GM21515 (cell line): Measurements from ENCODE around the gene LAPTM4A.
A peak's percentile ranks its signal among the peaks of the same experiment; 100 is the strongest.

Source experiments
- ATAC-seq: cut with Tn5 transposase; IDR thresholded peaks from one replicate; pipeline ENCODE4 v1.9.1; 2021; ENCODE audit not compliant: unreplicated experiment

LAPTM4A gene

DNA sequence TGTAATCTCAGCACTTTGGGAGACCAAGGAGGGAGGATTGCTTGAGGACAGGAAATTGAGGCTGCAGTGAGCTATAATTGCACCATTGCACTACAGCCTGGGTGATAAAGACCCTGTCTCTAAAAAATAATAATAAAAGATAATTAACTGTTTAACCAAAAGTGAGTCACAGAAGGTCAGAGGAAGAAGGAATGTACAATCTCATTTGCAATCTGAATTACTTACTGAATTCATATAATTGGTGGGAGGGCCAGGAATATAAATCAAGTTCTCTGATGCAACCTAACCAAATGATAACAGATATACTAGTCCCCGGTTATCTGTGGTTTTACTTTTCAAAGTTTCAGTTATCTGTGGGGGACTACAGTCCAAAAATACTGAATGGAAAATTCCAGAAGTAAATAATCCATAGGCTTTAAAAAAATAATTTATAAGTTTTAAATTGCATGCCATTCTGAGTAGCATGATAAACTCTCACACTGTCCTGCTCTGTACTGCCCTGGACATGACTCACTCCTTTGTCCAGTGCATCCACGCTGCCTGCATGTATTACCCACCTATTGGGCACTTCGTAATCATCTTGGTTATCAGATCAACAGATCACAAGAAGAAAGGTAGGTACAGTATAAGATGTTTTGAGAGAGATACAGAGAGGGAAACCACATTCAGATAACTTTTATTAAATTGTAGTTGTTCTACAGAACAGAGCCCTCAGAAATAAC is 26.2 kb downstream of the LAPTM4A start:
- no peak for ATAC-seq

DNA sequence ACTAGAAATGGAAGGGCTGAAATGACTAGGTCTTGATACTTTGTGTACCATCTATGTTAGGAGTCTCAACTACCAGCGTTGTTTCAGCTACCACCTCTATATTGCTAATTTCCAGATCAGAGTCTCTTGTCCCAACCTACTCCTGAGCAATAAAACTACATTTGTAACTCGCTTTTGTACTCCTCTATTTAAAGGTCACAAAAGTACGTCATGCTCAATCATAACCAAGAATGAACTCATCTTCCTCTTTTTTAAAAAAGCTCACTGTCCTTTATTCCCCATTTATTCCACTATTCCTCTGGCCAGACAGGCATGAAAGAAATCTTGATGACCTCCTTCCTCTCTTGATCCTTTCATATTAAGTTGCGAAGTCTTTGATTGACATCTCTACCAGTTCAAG is 27.7 kb downstream of the LAPTM4A start:
- ATAC-seq, result no peak

DNA sequence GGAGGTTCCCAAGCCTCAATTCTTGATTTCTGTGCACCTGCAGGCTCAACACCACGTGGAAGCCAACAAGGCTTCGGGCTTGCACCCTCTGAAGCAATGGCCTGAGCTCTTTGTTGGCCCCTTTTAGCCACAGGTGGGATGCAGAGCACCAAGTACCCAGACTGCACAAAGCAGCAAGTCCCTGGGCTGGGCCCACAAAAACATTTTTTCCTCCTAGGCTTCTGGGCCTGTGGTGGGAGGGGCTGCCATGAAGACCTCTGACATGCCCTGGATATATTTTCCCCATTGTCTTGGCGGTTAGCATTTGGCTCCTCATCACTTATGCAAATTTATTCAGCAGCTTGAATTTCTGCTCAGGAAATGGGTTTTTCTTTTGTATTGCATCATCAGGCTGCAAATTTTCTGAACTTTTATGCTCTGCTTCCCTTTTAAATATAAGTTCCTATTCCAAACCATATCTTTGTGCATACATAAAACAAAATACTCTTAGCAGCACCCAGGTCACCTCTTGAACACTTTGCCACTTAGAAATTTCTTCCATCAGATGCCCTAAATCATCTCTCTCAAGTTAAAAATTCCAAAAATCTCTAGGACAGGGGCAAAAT is 29.9 kb downstream of the LAPTM4A start:
- ATAC-seq, result no peak

DNA sequence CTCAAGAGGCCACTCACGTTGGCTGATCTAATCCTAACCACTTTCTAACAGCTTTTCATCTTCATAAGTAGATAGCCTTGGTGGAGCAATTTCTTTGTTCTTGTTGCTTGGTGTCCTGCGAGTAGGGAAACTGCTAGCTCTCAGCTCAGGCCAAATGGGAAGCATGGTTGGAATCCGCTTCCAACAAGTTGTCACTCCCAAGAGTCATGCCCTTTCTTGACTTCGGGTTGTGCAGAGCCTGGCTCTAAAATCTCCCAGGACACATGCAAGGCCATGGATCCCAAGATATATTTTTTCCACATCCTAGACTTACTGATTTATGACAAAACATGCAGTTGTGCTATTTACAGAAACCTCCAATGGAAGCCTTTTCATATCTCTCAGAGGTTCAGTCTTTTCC is 31.7 kb downstream of the LAPTM4A start:
- ATAC-seq, result no peak

DNA sequence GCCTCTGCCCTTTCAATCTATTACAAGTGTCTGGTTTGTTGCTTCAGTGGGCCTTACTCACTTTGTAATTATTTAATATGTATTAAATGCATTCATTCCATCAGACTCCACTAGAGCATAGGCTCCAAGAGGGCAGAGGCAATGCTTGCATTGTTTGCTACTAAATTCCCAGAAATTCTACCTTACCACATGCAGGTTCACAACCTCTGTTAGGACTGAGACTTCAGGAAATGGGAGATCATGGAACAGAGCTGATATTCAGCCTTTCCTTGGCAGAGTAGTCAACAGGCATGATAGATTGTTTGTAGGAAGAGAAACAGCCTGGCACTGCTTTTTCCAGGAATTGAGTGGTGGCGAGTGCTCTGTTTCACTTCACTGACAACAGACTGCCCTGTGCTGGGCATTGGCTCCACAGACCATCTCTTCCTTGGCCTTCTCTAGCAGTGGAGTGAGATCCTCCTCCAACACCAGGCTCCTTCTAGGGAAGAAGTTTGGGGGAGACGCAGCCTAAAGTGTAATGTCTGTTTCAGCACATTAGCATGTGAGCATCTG is 32.8 kb downstream of the LAPTM4A start:
- ATAC-seq, result no peak

DNA sequence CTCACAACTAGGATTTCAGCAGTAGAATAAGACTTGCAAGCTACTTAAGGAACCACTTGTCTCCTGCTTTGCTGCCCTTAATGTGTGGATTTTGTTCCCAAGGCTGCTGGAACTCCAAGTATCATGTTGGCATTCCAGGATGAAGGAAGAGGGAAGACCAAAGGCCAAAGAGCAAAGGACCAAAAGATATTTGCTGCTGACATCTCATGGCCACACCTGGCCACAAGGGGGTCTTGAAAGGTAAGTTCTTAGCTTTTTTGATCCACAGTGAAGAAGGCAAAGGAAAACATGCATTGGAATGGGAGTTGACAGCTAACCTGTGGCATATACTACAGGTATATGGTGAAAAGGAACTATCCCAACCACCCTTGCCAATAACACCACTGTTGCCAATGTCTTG is 35.1 kb downstream of the LAPTM4A start:
- ATAC-seq, result no peak

DNA sequence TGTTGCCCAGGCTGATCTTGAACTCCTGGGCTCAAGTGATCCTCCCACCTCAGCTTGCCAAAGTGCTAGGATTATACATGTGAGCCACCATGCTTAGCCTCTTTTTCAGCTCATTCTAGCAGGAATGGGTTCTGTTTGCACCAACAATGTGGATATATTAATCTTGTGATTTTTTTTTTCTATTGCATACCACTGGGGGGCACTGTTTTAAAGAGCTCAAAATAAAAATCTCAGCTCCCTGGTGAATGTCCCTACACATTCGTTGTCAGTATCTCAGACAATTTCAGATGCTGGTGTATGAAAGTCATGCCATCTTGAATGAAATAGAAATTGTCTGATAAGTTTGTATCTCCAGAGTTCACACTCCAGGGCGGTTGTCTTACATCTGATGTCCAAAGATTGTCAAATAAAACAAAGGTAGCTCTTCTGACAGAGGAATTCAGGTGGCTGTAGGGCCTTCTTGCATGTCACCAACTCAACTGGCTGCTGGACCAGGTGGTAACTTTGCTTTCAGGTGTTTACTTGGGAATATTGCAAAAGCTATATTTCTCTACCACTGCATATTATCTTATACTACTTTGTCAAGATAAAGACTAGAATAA is 35.8 kb downstream of the LAPTM4A start:
- no peak for ATAC-seq

DNA sequence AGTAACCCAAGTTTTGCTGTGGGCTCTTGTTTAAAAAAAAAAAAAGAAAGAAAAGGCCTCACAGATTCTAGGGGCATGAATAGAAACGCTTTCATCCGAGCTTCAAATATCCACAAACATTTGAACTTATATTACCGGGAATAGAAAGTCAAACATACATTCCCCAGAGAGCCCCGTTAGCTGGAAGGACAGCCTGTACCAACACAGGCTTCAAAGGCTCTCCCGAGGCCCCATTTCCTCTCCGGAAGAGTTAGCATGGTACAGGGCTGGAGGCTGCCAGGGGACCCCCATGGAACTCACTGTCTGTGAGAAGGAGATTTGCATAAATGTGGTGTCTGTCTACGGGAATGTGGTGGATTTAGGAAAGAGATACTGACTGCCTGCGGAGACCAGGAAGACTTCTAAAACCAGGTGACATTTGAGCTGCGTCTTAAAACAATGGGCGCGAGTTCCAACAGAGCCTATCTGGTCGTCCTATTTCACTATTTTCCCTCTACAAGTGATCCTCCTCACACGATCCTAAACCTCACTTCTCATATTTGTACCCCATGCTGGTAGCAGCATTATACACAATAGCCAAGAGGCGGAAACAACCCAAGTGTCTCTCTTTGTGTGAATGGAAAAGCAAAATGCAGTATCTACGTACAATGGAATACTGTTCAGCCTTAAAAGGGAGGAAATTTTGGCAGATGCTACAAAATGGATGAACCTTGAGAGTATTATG is 38.1 kb downstream of the LAPTM4A start:
- ATAC-seq, result no peak

DNA sequence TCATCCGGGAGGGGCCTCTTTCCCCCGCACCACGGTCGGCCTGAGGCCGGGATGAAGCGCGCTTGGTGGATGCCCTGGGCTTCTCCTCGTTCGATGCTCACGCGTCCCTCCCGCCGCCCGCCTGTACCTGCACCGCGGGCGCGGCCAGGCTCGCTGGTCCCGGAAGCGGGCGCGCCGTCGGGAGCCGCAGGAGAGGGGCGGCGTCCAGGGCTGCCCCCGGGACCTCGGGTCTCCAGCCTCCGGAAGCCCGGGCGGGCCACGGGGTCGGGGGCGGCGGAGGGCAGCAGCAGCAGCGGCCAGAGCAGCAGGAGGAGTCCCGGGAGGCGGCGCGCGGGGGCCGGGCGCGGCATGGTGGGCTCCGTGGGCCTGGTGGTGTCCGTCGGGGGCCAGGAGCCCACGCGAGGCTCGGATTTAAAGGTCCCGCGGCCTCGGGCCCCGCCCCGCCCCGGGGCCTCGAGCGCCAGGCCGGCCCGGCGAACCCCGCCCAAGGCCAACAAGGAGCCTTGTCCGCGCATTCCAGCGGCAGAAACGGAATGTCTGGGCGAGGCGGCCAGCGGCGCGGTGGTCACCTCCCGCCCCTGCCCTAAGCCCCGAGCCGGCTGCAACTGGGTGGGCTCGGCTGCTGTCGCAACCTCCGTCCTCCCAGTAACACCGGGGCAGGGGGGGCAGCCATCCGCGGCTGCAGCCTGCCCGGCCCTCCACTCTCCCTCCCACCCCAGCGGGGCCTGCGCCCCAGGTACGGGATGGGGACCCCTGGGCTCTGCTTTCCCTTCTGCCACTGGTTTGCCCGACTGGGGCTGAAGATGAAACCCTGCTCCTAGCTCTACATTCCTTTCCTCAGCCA is 38.9 kb downstream of the LAPTM4A start, which contains the start of gene MATN3:
MATN3 (minus strand) TSS at position 387 of the 844 bp plus-strand sequence; CDS start at position 350, 37 bp downstream.
- ATAC-seq, result no peak

DNA sequence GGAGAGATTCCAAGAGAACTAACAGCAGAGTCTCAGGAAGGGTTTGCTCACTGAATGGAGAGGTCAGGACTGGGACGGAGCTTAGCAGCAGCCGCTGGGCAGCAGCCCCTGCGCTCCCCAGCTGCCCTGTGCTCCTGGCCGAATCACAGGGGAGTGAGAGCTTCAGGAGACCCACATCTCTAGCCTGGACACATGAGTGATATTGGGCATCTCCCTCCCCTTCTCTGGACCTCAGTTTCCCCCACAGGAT is 39.5 kb downstream of the LAPTM4A start:
- ATAC-seq, result no peak

DNA sequence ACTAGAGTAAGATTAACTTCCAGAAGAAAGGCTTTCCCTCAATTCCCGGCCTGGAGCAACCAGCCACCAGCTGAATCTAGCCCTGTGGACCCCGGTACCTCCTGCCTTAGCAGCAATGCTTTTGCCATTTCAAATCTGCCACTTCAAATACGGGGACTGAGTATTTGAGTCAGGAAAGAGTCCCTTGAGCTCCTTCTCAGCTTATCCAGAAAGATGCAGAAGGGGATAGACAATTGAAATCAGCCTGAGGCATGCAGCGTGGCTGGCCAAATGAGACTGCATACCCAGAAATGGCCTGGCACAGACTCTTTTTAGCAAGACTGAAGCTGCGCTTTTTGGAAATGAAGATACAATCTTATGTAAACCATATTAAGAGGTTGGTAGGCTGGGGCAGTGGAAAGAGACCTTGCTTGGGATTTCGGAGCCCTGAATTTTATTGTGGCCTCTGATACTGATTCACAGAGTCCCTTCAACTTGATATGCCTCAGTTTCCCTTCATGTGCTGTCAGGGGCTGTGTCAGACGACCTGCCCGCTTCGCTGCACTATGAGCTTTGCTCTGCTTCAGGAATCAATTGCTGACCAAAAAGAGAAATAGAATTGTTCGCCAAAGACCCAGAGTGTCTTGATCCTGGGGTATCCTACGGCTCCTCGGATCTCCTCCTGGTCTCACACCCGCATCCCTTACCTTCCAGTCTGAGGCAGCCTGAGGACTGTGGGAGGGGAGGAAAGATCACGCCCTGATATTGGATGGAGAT is 40.0 kb downstream of the LAPTM4A start:
- no peak for ATAC-seq

DNA sequence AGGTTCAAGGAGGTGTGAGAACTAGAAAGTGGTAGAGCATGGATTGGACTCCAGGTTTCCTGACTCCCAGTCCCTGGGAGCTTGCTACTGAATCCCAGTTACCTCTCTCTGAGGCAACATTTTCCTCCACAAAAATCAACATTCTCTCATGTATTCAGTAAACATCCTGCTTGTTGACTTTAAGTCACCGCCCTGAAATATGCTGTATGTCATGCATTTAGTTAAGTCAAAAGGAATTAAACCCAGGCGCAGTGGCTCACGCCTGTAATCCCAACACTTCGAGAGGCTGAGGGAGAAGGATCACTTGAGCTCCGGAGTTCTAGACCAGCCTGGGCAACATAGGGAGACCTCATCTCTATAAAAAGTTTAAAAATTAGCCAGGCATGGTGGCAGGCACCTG is 42.7 kb downstream of the LAPTM4A start:
- no peak for ATAC-seq

DNA sequence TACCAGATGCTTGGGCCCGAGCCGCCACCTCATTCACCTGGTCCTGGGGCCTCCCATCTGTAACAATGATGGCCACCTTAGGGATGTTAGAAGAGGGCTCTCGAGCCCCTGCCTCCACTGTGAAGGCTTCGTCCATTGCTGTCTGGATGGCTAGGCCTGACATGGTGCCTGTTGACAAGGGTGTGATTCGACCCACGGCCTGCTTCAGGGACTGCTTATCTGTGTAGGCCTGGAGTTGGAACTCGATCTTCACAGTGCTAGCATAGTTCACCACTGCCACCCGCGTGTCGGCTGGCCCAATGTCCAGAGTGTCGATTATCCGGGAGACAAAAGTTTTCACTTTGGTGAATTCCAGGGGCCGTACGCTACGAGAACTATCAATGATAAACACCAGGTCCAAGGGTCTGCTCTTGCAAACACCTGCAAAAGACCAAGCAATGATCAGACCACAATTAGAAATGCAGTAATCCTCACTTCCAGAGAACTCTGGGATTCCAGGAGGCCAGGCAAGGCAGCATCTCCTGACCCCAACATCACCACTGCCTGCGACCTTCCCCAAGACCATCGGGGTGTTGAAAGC is 45.4 kb downstream of the LAPTM4A start:
- no peak for ATAC-seq

DNA sequence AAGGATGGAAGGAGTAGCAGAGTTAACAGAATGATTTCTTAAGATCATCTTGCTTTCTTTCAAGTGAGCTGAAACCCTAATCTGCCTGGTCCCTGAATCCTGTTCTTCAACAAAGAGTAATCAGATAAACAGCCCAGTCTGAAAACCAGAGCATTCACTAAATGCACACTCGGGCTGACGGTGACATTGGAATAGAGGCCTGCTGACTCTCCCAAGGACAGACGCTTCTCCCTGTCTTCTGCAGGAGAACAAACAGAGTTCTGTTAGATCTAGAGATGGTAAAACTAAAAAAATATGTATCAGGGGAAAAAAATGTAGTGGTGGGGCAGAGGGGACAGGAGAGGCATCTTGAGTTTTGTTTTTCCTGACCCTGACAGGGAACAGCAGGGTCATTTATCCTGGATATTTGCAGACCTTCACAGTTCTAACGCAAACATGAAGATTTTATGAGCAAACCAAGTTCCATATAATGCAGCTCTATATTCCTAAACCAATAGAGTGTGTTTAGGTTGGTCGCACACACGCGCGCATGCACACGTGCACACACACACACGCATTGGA is 46.3 kb downstream of the LAPTM4A start:
- ATAC-seq, result no peak

DNA sequence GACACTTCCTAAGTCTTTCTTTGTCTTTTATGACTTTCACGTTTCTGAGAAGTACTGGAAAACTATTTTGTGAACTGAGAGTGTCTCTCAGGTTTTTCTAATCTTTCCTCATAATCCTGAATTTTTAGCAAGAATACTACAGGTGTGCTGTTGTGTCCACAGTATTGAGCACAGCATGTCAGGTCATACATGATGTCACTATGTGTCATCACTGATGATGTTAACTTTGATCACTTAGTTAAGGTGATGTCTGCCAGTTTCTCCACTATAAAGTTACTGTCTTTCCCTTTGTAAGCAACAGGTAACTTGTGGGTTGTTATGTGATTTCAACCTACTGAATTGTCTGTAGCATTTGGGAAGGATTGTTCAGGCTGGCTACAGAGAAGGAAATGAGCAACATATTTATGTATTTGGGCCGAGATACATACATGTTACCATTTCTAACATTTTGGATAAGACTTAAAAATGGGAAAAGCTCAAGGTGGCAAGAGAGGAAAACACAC is 50.0 kb downstream of the LAPTM4A start:
- no peak for ATAC-seq

DNA sequence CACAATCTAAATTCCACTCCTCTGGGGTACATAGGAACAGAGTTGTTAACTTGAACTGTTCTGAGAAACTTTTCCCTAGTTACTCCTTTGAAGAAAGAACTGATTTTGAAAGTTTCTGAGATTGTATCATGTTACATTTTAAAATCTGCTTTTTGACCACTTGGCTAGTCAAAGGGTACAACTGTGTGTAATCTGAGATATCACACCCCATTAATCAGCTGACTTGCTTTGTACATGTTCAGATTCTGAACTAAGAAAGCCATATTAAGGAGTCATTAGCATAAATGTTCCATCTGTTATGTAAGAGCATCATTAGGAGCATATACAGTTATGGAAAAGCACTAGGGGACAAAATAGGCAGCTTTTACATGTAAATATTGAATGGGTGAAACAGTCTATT is 57.7 kb downstream of the LAPTM4A start:
- ATAC-seq, result no peak

DNA sequence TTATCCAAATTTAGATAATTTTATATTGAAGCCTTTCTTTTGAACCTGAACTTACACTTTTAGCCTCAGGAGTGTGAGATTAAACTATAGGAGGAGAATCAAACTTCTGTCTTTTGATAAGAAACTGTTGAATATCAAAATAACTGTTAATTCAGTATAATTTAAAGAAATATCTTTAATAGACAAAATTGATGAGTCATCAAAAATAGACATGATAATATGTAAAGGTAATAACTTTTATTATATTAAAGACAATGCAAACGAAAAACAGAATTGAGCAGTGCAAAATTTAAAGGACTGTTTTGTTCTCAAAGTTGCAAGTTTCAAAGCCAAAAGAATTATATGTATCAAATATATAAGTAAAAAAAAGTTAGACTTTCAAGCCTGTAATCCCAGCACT is 59.5 kb downstream of the LAPTM4A start:
- ATAC-seq, result no peak

DNA sequence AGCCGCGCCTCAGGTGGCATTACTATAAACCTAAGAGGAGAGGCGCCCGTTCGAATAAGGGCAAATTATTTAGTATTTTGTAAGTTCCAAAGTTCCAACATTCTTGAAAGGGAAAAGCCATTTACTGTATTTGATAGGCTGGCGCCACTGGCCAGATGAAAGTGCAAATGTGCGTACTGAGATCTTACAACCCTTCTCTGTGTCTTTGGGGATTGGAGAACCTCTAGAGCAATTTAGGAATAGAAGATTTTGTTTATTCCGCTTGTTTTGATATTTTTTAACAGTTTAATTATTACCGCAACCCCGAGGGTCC is 61.1 kb downstream of the LAPTM4A start:
- no peak for ATAC-seq

DNA sequence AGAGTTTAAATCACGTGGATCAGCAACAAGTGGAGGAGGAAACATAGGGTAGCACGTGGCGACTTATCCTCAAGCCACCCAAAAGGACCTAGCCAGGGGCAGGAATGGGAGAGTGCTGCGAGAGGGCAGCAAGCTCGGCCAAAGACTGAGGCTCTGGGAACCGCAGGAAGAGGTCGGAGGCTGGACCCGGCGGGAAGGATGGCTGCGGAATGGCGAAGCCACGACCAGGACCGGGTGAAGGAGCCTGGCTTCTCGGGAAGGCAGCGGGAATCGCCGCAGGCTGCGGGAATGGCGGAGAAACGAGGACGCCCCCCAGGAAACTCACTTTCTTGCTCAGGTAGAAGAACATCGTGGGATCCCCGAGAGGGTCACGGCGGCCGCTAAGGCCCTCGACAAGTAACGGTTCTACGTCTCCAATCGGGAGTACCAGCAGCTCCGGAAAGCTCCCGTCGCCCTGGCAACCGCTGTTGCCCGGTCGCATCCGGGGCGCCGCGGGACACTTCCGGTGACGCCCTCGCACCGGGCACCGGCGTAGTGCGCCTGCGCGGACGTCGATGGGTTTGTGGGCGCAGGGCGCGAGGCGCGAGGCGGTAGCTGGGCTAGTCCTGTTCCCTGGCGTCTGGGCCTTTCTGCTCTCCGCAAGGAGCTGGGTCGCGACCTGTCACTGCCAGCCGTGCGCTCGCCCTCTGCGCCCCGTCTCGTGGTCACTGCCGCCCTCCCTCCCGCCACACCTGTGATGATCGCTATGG is 61.6 kb downstream of the LAPTM4A start, which contains the start of gene WDR35:
WDR35 (minus strand) TSS at position 439 of the 749 bp plus-strand sequence; CDS start at position 349, 90 bp downstream.
- peak; percentile 95 for ATAC-seq
